HG03565 (cell line): Measurements from ENCODE around the gene SLC26A4.

Source experiments
- ATAC-seq: cut with Tn5 transposase; IDR thresholded peaks from one replicate; pipeline ENCODE4 v1.9.1; 2021; ENCODE audit warnings: mild to moderate bottlenecking, moderate library complexity; ENCODE audit not compliant: unreplicated experiment

The SLC26A4 gene

GRCh38 chr7:107659666-107660065 lies 962 bp upstream of the SLC26A4 start:
- no peak for ATAC-seq

GRCh38 chr7:107661081-107661864 lies 645 bp downstream of the SLC26A4 start:
- peak; percentile 34 for ATAC-seq

- ATAC-seq, result no peak
Observed at GRCh38 chr7:107661865-107662379, 1.3 kb downstream of the SLC26A4 start.

GRCh38 chr7:107663196-107663595 lies 2.6 kb downstream of the SLC26A4 start:
- ATAC-seq, result no peak

- no peak for ATAC-seq
Observed at GRCh38 chr7:107666790-107667189, 6.2 kb downstream of the SLC26A4 start.

GRCh38 chr7:107667341-107667740 lies 6.7 kb downstream of the SLC26A4 start:
- no peak for ATAC-seq

GRCh38 chr7:107668296-107668695 lies 7.7 kb downstream of the SLC26A4 start:
- no peak for ATAC-seq

- no peak for ATAC-seq
Observed at GRCh38 chr7:107672183-107672582, 11.6 kb downstream of the SLC26A4 start.

GRCh38 chr7:107676249-107676648 lies 15.6 kb downstream of the SLC26A4 start:
- ATAC-seq, result no peak

- ATAC-seq, result no peak
Observed at GRCh38 chr7:107678110-107678753, 17.6 kb downstream of the SLC26A4 start.

- ATAC-seq, result no peak
Observed at GRCh38 chr7:107680478-107680877, 19.9 kb downstream of the SLC26A4 start.

- ATAC-seq, result no peak
Observed at GRCh38 chr7:107682886-107683285, 22.3 kb downstream of the SLC26A4 start.

- no peak for ATAC-seq
Observed at GRCh38 chr7:107684287-107684686, 23.7 kb downstream of the SLC26A4 start.

GRCh38 chr7:107684947-107685463 lies 24.4 kb downstream of the SLC26A4 start:
- no peak for ATAC-seq

GRCh38 chr7:107686816-107687387 lies 26.3 kb downstream of the SLC26A4 start:
- ATAC-seq, result no peak

GRCh38 chr7:107687656-107688055 lies 27.0 kb downstream of the SLC26A4 start:
- no peak for ATAC-seq

GRCh38 chr7:107689553-107689952 lies 28.9 kb downstream of the SLC26A4 start:
- ATAC-seq, result no peak

- ATAC-seq, result no peak
Observed at GRCh38 chr7:107690084-107690483, 29.5 kb downstream of the SLC26A4 start.

- ATAC-seq, result no peak
Observed at GRCh38 chr7:107690611-107691010, 30.0 kb downstream of the SLC26A4 start.

- no peak for ATAC-seq
Observed at GRCh38 chr7:107691716-107692115, 31.1 kb downstream of the SLC26A4 start.

- no peak for ATAC-seq
Observed at GRCh38 chr7:107692501-107692900, 31.9 kb downstream of the SLC26A4 start.

- no peak for ATAC-seq
Observed at GRCh38 chr7:107693396-107693795, 32.8 kb downstream of the SLC26A4 start.
